ENCODE measurements around the gene SNX21. TPM values are rescaled to one million over a fixed set of nuclear protein-coding genes. Genes with fewer than 3 reads are reported as not detected.

The SNX21 gene
- total RNA-seq, 1 experiment from 2014 or later = 11.9 TPM

DNA sequence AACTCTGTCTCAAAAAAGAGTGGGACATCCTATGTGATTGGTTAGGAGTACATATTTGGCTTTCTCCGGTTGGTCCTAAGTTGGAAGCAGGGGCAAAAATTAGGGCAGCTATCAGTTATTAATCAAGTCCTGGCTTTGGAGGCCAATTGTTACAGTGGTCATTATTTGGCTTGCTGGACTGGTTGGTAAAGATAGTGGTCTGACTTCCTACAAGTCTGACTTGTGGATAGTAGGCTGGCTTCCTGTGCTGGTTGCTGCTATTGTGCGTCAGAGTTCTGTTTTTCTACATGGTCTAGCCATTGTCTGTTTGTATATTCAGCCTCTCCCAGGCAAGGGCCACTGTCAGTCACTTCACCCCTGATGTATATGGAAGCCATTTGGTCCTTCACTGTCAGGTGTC lies 16.6 kb downstream of the SNX21 start:
- Histone ChIP-seq H3K36me3 (ENCODE audit: control insufficient read depth in 1 of 2, insufficient read depth in 2 of 2, low read length in 2 of 2) (peaks cover 0 to 2% of the 10 kb centered on the region in 2 experiments; a peak in 2 of 4 replicates), H4K20me1 (ENCODE audit: insufficient read depth) (no peaks in the 10 kb centered on the region), H3K9me2 (ENCODE audit: insufficient read depth) (no peaks in the 10 kb centered on the region), H3K9me3 (ENCODE audit: control insufficient read depth in 1 of 2, insufficient read depth in 1 of 2, low read depth in 1 of 2, low read length in 2 of 2) (no peaks in the 10 kb centered on the region), H3K79me2 (ENCODE audit: insufficient read depth, low read length) (no peaks in the 10 kb centered on the region), H3K4me2 (ENCODE audit: low read length) (no peak overlapping the region), H2AFZ (ENCODE audit: low read depth, low read length, poor library complexity, severe bottlenecking) (no peak overlapping the region), H3K27ac (ENCODE audit: low read depth, low read length) (no peak overlapping the region), H3K4me3 (replicated peaks in 1 of 2; ENCODE audit: low read depth in 1 of 2, low read length in 2 of 2) (no peak overlapping the region), H3K4me1 (ENCODE audit: control insufficient read depth in 1 of 2, insufficient read depth in 2 of 2, low read length in 2 of 2) (no peaks in the 10 kb centered on the region), H3K27me3 (ENCODE audit: insufficient read depth, low read length) (no peaks in the 10 kb centered on the region), H3K9ac (ENCODE audit: low read length) (no peak overlapping the region)
- DNase-seq (ENCODE audit: low read depth, low spot score) (no peak), ATAC-seq (no peak)
- intact Hi-C loops (cut with micrococcal nuclease) = no loop called here
- TF ChIP-seq EGR1 (IDR thresholded peaks at IDR 0.05; ENCODE audit: low read depth) (no peak), MAX (IDR thresholded peaks at IDR 0.05) (no peak), EZH2phosphoT487 (IDR thresholded peaks at IDR 0.05; ENCODE audit: borderline replicate concordance) (no peak), JUND (IDR thresholded peaks at IDR 0.05) (no peak), RAD21 (IDR thresholded peaks at IDR 0.05; ENCODE audit: low read depth) (no peak), SP1 (IDR thresholded peaks at IDR 0.05; ENCODE audit: low read depth) (no peak), ZBTB33 (IDR thresholded peaks at IDR 0.05; ENCODE audit: extremely low read depth, insufficient replicate concordance, low read length) (no peak), EZH2 (IDR thresholded peaks at IDR 0.05) (no peak), YY1 (IDR thresholded peaks at IDR 0.05; ENCODE audit: extremely low read depth, insufficient replicate concordance, low read depth, low read length) (no peak), CEBPB (IDR thresholded peaks at IDR 0.05; ENCODE audit: low read depth) (no peak), ZNF274 (IDR thresholded peaks at IDR 0.05; ENCODE audit: low read depth, low read length) (no peak), ZFX (IDR thresholded peaks at IDR 0.05) (no peak), FOSL1 (IDR thresholded peaks at IDR 0.05; ENCODE audit: low read depth) (no peak), POLR2AphosphoS5 (IDR thresholded peaks at IDR 0.05; ENCODE audit: low read depth, low read length) (no peak), SIN3A (IDR thresholded peaks at IDR 0.05; ENCODE audit: low read depth) (no peak)
- TF ChIP-seq, protein P1, sequence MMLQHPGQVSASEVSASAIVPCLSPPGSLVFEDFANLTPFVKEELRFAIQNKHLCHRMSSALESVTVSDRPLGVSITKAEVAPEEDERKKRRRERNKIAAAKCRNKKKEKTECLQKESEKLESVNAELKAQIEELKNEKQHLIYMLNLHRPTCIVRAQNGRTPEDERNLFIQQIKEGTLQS (IDR thresholded peaks at IDR 0.05) = no peak
- TF ChIP-seq, protein P2, sequence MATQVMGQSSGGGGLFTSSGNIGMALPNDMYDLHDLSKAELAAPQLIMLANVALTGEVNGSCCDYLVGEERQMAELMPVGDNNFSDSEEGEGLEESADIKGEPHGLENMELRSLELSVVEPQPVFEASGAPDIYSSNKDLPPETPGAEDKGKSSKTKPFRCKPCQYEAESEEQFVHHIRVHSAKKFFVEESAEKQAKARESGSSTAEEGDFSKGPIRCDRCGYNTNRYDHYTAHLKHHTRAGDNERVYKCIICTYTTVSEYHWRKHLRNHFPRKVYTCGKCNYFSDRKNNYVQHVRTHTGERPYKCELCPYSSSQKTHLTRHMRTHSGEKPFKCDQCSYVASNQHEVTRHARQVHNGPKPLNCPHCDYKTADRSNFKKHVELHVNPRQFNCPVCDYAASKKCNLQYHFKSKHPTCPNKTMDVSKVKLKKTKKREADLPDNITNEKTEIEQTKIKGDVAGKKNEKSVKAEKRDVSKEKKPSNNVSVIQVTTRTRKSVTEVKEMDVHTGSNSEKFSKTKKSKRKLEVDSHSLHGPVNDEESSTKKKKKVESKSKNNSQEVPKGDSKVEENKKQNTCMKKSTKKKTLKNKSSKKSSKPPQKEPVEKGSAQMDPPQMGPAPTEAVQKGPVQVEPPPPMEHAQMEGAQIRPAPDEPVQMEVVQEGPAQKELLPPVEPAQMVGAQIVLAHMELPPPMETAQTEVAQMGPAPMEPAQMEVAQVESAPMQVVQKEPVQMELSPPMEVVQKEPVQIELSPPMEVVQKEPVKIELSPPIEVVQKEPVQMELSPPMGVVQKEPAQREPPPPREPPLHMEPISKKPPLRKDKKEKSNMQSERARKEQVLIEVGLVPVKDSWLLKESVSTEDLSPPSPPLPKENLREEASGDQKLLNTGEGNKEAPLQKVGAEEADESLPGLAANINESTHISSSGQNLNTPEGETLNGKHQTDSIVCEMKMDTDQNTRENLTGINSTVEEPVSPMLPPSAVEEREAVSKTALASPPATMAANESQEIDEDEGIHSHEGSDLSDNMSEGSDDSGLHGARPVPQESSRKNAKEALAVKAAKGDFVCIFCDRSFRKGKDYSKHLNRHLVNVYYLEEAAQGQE (IDR thresholded peaks at IDR 0.05; ENCODE audit: low read depth) = no peak
- TF ChIP-seq, protein P3, sequence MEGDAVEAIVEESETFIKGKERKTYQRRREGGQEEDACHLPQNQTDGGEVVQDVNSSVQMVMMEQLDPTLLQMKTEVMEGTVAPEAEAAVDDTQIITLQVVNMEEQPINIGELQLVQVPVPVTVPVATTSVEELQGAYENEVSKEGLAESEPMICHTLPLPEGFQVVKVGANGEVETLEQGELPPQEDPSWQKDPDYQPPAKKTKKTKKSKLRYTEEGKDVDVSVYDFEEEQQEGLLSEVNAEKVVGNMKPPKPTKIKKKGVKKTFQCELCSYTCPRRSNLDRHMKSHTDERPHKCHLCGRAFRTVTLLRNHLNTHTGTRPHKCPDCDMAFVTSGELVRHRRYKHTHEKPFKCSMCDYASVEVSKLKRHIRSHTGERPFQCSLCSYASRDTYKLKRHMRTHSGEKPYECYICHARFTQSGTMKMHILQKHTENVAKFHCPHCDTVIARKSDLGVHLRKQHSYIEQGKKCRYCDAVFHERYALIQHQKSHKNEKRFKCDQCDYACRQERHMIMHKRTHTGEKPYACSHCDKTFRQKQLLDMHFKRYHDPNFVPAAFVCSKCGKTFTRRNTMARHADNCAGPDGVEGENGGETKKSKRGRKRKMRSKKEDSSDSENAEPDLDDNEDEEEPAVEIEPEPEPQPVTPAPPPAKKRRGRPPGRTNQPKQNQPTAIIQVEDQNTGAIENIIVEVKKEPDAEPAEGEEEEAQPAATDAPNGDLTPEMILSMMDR (IDR thresholded peaks at IDR 0.05 in 2 of 3, conservative IDR thresholded peaks at IDR 0.05 in 1 of 3; ENCODE audit: borderline replicate concordance in 1 of 3, insufficient read depth in 1 of 3, low read depth in 2 of 3, low read length in 2 of 3) = no peak
- ChIA-PET POLR2A (no interaction called here), RAD21 (ENCODE audit: low non-redundant PET in 1 of 2, low total read pairs in 2 of 2, uncharacterized antibody in 2 of 2, unreplicated experiment in 2 of 2) (no interaction called here), CTCF (no interaction called here)
- BruUV-seq (replicated peaks) = no TSS peak
